SH-SY5Y (cell line): ENCODE measurements around the gene VEGFC.

ENCODE experiments used
- GATA2 ChIP-seq: IDR thresholded peaks from 2 replicates; pipeline ENCODE4 v1.6.1; 2011; ENCODE audit warnings: mild to moderate bottlenecking, low read depth, low read length
- GATA3 ChIP-seq: IDR thresholded peaks from 2 replicates; pipeline ENCODE4 v1.6.1; 2011; ENCODE audit warnings: low read depth, mild to moderate bottlenecking, low read length, moderate library complexity

DNA sequence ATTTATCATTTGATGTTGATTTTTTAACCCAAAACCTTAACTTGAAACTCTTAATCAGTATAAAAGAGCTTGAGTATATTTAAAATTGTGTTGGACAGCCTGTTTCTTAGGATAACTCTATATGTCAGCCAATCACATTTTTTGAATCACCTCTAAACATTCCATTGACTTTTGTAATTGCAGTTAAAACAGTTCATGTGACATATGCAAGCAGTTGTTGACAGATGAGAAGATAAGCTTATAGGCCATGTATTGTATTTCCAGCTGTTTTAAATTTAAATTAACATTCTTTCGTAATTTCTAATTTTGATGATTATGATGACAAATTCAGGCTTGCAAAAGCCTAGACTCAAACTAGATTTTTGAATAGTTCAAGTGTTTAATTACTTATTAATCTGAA, 17.4 kb downstream of the VEGFC start:
- TF ChIP-seq GATA2 (no peak), GATA3 (no peak)
